GM19035 (cell line): ENCODE data around the gene AGK.
"Not testable (repeated sequence)": the region's sequence is repeated elsewhere in the genome, so short reads cannot be mapped to it uniquely, and the experiment has no call there.

ENCODE experiments used
- ATAC-seq: cut with Tn5 transposase; IDR thresholded peaks from one replicate; pipeline ENCODE4 v1.9.1; 2021; ENCODE audit not compliant: unreplicated experiment

AGK gene

DNA sequence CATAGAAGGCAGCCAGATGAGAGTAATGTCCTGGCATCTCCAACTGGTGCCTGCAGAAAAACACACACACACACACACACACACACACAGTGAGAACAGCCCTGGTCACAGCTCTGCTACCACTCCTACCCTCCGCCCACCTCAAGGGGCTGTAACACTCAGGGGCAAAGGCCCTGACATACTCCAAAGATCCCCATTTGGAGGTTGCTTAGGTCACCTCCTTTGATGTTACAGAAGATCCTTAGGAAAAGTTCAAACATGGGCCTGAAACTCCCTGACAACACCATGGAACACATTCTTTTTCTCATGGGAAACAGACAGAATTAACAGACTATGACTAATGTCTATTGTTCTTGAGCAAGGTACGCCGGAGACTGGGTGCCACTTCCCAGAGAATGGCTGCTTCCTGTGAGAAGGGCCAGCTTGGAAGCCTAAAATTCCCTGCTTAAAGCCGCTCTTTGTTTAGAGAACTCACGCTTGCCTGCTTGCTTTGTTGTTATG lies 123.0 kb downstream of the AGK start:
- ATAC-seq: no peak

DNA sequence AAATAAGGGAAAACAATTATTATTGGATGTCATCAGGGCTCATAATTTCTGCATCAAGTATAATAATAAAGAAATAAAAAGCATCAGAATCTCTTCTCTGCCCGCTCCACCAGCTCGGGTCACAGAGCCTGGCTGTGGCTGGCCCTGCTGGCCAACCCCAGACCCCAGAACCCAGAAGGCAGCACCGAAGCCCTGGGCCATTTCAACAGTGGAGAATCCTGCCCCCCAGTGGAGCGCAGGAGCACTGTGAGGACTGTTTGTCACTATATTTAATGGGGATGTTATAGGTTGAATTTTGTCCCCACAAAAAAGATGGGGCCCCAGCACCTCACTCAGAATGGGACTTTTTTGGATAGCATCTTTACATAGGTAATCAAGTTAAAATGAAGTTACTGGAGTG lies 123.5 kb downstream of the AGK start:
- no peak for ATAC-seq

DNA sequence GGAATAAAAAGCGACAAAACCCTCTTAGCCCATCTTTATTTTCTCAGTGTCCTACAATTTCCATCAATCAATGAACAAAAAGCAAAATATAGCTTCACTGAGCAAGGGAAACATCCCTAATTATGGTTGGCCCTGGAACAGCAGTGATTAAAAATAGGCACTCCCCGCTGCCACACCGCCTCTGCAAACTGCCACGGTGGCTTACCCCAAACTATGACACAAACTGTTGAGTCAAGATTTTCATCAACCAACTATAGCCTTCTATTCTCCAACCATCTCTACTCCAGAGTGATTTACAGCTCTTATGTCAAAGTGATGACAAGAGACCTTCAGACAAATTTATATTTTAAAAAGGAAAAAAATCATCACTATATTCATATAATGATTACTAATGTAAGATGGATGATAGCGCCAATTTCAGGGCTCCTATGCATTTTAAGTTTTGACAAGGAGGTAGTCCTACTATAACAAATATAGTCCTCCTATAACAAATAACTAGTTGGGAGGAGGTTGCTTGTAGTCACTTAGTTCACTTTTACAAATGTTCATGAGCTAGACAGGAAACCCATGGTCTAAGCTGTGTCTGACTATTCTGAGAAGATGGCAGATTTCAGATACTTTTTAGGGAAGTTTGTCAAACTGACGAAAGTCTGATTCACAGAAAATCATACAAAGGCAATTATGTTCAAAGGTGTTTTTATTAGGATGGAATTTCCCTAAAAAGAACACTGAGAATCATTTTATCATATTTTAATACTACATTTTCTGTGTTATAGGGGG lies 124.4 kb downstream of the AGK start:
- no peak for ATAC-seq

DNA sequence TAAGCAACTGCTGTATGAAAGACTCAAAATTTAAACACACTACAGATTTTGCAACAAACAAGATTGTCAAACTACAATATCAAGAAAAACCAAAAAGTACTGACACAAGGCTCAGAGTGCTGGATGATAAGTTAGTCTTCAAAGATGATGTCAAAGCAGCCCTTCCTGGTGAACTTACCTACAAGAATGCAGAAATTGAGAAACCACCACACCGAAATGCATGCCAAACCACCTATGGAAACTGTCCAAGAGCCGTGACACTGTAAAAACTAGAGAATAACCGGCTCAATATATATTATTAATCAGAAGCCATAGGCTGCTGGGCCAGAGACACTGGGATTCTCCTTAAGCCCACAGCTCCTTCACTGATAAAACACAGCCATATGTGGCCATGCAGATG lies 125.4 kb downstream of the AGK start:
- ATAC-seq: no peak

DNA sequence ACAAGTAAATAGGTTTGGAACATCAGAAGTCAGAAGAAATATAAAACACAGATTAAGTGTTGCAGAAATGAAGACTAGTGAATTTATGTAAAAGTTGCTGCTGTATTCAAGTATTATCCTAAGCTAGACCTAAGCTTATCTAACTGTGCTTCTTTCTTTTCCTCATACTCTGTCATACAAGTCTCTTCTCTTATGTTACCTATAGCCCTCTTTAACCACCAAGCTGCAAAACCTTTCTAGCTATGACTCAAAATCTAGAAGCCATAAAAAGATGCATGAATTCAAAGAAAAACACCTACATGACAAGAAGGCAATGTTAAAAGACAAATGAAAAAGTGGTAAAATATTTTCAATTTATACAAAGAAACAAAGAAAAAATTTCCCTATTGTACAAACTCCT lies 127.8 kb downstream of the AGK start:
- ATAC-seq: no peak

DNA sequence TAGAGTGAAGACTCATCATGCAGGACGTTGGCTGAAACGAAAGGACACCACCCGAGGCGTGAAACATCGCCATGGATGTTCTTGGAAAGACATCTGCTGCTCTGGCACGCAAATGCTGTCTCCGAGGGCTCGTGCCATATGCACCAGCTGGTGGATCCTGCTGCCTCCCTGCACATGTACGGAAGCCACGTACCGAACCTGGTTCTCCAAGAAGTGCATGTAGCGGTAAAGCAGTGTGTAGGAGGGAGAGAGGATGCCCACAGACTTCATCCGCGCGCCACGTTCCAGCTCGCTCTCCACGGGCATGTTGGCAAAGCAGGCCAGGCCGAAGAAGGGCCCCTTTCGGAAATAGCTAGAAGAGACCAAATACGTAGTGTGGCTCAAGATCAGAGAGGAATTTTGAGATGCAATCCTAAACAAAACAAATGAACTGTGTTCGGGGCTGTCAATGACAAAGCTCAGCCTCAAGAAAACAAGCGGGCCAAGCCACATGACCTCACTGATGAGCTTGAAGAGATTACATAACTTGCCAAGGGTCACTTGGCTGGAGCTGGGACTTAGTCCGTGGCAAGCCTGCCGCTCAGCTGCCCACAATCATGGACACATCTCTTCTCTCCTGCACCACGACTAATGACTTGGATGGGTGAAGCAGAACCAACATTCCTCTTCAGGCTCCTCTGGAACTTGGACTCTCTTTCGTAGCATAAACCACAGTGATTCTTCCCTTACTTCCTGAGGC lies 134.2 kb downstream of the AGK start:
- no peak for ATAC-seq

DNA sequence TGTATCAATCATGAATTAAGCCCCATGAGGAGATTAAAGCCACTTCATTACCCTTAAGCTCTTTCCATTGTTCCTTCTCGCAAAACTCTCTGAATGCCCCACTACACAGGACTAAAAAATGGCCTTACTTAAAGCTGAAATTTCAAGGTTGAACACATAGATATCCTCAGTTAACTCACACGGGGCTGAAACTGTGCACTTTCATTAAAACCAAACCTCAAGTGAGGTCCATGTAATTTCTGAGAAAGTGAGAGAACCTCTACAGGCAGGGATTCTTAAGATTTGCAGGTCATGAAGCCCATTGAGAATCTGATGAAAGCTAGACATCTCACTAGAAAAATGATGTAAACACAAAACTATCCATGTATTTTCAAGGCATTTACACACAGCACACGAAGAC lies 134.9 kb downstream of the AGK start:
- ATAC-seq: no peak

DNA sequence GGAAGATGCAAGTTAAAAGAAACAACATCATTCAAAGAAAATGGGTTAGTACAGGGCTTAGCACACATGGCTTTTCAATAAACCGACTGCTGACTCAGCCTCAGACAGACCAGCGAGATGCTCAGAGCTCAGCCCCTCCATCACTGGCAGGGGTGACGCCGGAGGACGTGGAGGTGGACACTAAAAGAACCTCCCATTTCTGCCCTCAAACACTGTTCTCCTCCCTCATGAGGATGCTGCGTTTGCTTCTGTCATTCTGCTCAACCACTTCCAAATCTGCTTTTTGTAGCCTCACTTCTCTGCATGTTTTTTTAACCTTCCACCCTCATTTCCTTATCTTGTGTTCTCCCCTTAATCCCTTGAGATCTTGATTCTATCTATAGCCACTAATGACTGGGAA lies 135.5 kb downstream of the AGK start:
- ATAC-seq: no peak

DNA sequence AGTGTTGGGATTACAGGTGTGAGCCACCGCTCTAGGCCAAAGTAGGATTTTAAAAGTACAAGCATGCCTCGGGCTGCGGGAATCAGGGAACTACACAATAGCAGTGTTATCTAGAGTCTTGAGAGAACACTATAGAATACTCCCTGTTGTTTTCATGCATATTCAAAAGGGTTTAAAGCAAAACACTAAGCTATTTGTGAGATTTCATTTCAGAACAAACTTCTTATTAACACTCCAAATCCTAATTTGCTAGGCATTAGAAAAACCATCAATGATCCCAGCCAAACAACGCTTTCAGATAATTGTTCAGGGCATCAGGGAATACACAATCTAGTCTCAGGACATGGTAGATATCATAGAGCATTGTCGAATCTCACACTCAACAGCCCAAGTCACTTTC lies 136.8 kb downstream of the AGK start:
- no peak for ATAC-seq

DNA sequence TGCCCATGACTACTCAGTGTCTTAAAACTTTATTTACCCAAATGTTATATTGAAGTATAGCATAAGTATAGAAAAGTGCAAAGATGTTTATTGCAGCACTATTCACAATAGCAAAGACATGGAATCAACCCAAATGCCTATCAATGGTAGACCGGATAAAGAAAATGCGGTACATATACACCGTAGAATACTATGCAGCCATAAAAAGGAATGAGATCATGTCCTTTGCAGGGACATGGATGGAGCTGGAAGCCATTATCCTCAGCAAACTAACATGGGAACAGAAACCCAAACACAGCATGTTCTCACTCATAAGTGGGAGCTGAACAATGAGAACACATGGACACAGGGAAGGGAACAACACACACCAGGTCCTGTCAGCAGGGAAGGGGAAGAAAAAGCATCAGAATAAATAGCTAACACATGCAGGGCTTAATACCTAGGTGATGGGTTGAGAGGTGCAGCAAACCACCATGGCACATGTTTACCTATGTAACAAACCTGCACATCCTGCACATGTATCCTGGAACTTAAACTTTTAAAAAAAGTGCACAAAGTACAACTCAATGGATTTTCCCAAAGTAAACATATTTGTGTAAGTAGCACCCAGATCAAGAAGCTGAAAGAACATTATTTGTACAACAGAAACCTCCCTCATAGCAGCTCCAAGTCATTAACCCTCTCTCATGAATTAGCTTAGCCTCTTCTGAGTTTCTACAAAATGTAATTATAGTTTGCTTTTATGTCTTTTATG lies 138.0 kb downstream of the AGK start:
- ATAC-seq: not testable (repeated sequence)

DNA sequence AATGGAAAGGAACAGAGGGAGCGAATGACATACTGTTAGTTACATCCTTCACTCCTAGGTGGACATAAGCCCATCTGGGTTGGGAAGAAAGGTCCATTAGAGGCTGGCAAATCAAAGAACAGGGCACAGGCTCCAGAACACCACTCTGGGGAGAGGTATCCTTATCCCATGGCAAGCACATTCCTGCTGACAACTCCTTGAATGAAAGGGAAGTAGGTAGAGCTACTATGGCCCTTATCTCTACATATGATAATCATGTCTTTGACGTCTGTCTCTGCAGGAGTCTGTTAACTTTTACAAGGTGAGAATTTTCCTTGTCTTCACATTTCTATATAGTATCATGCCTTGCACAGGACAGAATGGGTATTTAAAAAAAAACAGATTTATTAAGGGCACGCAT lies 140.3 kb downstream of the AGK start:
- no peak for ATAC-seq

DNA sequence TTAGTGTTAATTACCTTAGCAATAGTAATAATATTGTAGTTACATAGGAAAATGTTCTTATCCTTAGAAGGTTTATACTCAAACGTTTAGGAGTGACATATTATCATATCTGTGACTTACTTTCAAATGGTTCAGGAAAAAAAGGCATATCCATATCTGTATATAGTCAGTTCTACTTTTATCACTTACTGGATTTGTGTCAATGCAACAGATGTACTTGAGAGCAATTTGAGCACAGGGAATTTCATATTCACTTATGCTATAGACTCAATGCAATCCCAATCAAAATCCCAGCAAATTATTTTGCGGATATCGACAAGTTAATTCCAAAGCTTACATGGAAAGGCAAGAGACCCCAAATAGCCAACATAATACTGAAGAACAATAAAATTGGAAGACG lies 140.8 kb downstream of the AGK start:
- ATAC-seq: no peak

DNA sequence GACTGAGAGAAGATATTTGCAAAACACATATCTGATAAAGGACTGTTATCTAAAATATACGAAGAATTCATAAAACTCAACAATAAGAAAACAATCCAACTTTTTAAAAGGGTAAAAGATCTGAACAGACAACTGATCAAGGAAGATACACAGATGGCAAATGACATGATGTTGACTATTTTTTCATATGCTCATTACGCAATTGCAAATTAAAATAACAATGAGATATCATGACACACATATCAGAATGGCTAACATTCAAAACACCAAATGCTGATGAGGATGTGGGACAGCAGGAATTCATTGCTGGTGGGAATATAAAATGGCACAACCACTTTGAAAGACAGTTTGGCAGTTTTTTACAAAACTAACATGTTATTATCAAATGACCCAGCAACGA lies 141.9 kb downstream of the AGK start:
- no peak for ATAC-seq

DNA sequence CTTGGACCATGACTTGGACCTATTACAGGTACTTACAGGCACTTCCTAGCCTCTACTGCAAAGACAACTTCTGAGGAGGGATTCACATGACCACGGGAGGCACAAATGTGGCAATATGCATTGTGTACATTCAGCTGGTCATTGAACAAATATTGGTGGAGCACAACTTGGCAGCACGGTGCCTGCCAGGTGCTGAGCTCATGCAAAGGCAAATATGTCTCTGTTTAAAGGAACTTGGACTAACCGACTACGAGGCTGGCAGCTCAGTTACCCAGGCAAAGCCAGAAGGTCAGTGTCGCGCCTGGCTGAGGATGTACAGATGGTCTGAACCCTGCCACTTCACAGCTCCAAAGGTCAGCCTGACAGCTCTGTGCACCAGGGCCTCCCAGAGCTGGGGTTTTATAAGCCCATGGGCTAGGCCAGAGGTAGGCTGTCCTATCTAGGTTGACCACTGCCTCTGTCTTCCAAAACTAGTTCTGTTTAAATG lies 144.6 kb downstream of the AGK start:
- no peak for ATAC-seq

DNA sequence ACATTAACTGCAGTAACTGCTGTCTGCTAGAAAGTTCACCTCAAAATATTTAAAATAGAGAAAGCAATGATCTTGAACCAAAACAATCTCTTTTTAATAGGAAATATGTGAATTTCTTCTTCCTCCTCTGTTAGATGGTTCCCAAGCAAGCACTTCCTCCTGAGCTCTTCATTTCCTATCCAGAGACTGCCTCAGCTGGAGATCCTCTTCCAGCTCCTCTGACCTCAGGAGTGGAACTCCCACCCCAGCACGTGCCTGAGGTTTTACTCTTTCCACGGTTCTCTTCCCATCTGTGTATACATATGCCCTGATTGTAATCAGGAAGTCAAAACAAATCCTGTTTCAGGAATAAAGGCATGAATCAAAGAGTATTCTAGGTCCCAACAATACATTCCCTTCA lies 145.1 kb downstream of the AGK start:
- ATAC-seq: no peak

DNA sequence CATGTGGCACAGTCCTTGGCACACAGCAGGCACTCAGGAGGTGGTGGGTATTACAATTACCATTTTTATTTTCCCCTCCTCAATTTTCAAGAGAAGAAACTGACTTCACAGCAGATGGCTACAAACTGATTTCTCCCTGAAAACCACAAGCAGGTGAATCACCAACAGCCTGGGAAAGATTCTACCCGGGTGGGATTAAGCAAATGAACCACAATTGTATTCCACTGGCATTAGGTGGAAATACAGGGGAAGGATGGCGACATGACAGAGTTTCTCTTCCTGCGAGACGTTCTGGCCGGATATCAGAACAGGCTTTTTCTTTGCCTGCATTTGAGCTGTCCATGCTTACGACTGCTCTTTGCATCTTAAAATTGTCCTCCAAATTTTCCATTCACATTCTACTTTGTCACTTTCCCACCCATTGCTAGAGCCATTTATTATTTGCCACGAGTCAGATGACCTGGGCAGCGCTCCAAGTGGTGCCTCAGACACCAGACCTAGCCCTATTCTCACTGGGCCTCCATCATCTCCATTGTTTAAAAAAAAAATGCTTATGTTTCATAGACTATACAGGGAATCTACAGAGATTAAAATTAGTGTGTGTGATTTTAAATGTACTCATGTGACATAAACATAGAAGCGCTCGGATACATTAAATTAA lies 146.1 kb downstream of the AGK start:
- ATAC-seq: no peak

DNA sequence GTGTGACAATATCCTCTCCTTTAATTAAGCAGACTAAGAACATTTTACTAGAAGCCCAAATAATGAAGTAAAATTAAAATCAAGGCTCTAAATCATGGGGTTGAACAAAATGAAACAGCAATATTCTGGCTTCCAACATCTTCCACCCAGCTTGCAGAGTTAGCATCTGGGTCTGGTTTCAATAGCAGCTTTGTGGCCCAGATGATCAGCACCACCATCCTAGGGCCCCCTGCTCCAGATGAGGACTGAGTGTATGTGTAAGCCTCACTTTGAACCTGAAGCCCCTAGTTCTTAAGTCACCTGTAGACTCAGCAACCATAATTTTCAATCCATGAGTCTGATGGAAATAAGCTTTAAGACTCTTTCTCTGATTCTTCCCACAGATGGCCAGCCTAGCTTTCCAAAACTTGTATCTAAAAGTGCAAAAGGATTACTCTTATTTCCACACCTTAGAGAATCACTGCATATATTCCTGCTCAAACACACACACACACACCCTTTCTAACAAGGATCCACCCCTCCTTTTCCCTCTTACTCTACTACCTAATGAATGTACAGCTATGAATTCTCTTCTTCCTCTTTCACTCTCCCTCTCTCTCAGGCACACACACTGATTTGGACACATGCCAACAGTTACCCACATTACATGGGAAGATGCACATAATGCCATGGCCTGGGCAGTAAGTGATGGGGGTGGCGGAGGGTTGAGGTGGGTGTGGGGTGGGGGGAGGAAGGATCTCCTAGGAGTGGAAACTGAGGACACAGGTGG lies 147.2 kb downstream of the AGK start:
- ATAC-seq: no peak

DNA sequence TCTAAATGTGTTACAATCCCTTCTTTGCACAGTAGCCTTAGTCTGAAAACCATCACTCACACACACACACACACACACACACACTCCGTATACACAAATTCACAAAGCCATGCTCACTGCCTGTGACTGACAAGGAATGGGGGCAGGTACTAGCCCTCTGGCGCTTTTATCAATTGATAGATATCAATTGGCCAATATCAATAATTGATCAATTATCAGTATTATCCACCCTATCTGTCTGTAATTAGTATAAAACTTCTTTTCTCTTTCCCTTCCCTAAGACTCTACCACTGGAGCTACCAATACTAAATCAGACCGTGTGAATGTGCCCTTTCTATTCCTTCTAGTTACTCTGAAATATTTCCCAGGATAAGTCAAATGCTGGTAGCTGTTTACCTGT lies 148.7 kb downstream of the AGK start:
- no peak for ATAC-seq

DNA sequence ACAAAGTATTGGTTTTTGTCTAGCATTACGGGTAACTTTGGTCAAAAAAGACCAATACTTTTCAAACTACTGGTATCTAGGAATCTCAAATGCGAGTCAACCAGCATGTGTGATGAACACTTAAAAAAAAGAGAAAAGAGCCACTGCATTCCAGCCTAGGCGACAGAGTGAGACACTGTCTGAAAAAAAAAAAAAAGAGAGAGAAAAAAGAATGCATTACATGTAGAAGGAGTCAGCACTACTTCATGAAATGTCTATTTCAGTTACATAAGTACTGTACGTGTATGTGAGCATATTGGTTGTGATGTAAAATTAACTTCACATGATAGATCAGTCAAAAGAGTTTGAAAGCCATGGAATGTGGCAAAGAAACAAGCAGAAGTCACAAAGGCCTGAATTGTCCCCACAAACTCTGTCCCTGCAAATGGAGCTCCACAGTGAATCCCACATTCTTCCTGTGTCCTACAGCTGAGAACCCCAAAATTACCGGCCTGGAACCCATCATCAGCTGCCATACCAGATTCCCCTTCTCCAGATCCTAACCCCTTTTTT lies 149.2 kb downstream of the AGK start:
- no peak for ATAC-seq

DNA sequence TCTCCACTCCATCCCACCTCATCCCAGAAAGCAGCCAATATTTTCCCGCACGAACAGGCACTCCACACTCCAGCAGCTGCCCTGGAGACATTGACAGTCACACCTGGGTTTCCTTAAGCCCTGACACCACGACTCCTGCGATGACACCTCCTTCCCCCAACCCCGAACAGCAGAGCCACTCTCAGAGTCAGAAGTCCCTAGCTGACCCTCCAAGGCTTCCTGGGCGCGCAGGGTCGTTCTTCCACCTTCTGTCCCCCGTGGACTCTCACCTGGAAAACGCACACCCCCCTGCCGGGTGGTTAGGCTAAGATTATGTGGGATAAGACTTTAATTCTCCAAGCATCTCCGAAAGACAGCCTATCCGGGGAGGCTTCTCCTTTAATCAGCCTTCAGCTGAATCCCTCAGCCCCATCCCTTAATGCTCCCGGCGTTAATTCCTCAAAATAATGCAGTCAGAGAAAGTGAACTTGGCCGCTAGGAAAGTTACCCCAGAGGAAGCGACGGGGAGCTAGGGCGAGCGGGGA lies 149.7 kb downstream of the AGK start:
- peak; percentile 4 for ATAC-seq
